ENCODE results near the gene PIGS.

Gene PIGS

DNA sequence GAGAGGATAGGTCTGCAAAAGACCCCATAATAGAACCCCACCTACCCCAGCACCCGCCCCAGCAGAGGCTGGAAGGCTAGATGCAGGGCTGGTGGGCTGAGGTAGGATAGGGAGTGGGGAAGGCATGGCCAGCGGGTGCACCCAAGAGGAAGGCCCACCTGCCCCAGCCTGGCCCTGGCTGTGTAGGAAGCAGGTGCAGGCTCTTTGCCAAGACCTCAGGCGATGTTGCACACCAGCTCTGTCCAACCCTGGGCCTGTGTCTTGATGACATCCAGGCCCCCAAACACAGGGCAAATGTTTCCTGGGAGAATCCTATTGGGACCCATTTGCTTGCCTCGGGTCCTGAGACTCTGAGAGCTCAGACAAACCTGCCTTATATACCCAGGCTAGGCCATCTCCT, 31.1 kb downstream of the PIGS start:
- Histone ChIP-seq H3K9me3 (ENCODE audit: low read length) (no peaks in the 10 kb centered on the region), H2AFZ (ENCODE audit: low read depth, low read length) (no peak overlapping the region), H3K4me3 (ENCODE audit: low read length) (no peak overlapping the region), H3K36me3 (ENCODE audit: insufficient read depth, low read length) (no peaks in the 10 kb centered on the region), H3K27me3 (ENCODE audit: insufficient read depth, low read length) (peaks cover 20% of the 10 kb centered on the region), H3K4me1 (ENCODE audit: insufficient read depth, low read length) (no peaks in the 10 kb centered on the region)

DNA sequence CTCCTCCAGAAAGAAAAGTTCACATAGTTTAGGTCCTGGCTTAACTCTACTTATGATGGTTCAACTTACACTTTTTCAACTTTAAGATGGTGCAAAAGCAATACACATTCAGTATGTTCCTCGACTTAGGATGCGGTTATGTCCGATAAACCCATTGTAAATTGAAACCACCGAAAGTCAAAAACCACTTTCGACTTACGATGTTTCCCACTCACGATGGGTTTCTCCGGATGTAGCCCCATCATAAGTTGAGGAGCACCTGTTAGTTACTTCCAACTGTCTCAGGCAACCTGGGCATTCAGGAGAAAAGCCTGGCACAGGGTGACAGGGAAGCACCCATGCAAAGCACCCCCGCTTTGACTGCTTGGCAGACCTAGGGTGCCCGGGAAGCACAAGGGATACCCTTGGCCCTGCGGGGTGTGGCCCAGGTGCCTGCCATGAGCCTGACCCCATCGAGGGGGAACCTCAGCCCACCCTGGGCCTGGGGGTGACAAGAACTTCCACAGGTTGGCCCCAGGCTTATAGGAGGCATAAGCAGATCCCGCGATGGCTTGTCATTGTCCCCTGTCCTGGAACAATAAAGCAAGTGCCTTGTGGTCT, 32.9 kb downstream of the PIGS start:
- Histone ChIP-seq H2AFZ (ENCODE audit: low read depth, low read length) (no peak overlapping the region), H3K9me3 (ENCODE audit: low read length) (no peaks in the 10 kb centered on the region), H3K4me1 (ENCODE audit: insufficient read depth, low read length) (no peaks in the 10 kb centered on the region), H3K36me3 (ENCODE audit: insufficient read depth, low read length) (no peaks in the 10 kb centered on the region), H3K4me3 (ENCODE audit: low read length) (no peak overlapping the region), H3K27me3 (ENCODE audit: insufficient read depth, low read length) (peaks cover 24% of the 10 kb centered on the region)

DNA sequence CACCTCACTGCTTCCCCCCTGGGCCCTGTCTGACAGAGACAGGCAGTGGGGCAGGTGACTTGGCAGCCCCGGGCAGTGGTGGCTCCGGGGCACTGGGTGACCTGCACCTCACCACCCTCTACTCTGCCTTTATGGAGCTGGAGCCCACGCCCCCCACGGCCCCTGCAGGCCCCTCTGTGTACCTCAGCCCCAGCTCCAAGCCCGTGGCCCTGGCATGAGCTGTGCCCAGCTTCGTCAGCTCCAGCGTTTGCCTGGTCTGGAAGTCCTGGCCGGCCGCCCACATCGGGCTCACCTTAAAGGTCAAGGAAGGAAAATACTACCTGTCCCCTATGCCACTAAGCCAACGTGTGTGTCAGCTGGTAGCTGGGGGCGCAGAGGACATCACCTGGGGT, 34.1 kb downstream of the PIGS start:
- Histone ChIP-seq H3K4me1 (ENCODE audit: insufficient read depth, low read length) (no peaks in the 10 kb centered on the region), H3K27me3 (ENCODE audit: insufficient read depth, low read length) (peaks cover 24% of the 10 kb centered on the region), H2AFZ (ENCODE audit: low read depth, low read length) (no peak overlapping the region), H3K9me3 (ENCODE audit: low read length) (no peaks in the 10 kb centered on the region), H3K36me3 (ENCODE audit: insufficient read depth, low read length) (no peaks in the 10 kb centered on the region), H3K4me3 (ENCODE audit: low read length) (no peak overlapping the region)

DNA sequence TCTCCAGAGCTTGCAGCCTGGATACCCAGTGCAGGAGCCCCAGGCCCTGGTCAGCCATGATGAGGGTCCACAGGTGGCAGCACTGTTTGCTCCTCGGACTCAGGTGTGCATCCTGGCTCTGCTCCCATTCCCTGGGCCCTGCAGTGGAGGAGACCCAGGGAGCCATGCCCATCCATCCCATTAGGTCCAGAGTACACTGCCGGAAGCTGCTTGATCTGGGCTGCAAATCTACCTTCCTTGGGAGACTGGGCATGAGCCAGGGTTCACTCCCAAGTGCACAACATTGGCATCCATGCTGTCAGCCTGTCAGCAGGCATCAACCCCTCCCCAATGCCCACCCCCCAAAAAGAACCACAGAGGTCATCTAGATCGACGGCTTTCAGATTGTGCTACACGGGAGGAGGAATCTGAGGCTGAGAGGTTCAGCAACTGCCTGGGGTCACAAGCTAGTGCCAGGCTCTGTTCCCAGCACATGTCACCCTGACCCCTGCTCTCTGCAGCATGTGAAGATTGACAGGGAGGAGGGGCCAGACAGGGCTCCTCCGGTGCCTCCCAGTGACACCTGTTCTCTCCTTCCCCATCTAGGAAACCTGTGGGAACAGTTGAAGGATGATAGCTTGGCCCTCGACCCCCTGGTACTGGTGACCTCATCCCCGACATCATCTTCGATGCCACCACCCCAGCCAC, 34.6 kb downstream of the PIGS start:
- H2AFZ ChIP-seq (ENCODE audit: low read depth, low read length) = no peak overlapping the region
- no peaks in the 10 kb centered on the region for H3K36me3 ChIP-seq (ENCODE audit: insufficient read depth, low read length)

DNA sequence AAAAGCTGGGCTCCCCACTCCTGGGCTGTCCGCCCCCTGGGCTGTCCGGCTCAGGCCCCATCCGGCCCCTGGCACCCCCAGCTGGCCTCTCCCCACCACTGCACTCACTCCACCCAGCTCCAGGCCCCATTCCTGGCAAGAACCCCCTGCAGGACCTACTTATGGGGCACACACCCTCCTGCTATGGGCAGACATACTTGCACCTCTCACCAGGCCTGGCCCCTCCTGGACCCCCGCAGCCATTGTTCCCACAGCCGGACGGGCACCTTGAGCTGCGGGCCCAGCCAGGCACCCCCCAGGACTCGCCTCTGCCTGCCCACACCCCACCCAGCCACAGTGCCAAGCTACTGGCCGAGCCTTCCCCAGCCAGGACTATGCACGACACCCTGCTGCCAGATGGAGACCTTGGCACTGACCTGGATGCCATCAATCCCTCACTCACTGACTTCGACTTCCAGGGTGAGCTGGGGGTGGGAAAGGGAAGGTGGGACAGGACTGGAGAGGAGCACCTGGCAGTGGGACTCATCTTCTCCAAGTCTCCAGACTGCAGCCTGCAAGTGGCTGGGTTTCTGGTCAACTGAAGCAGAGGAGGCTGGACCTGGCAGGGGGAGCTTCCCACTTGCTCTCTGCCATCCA, 36.5 kb downstream of the PIGS start:
- Histone ChIP-seq H3K9me3 (ENCODE audit: low read length) (no peaks in the 10 kb centered on the region), H3K36me3 (ENCODE audit: insufficient read depth, low read length) (no peaks in the 10 kb centered on the region), H3K4me1 (ENCODE audit: insufficient read depth, low read length) (no peaks in the 10 kb centered on the region), H2AFZ (ENCODE audit: low read depth, low read length) (no peak overlapping the region), H3K27me3 (ENCODE audit: insufficient read depth, low read length) (peaks cover 24% of the 10 kb centered on the region), H3K4me3 (ENCODE audit: low read length) (no peak overlapping the region)

More for the DNA sequence above, 34.6 kb downstream of the PIGS start:
- H3K4me1 ChIP-seq (ENCODE audit: insufficient read depth, low read length) = no peaks in the 10 kb centered on the region
- H3K27me3 ChIP-seq (ENCODE audit: insufficient read depth, low read length) = peaks cover 24% of the 10 kb centered on the region
- no peaks in the 10 kb centered on the region for H3K9me3 ChIP-seq (ENCODE audit: low read length)
- no peak overlapping the region for H3K4me3 ChIP-seq (ENCODE audit: low read length)

DNA sequence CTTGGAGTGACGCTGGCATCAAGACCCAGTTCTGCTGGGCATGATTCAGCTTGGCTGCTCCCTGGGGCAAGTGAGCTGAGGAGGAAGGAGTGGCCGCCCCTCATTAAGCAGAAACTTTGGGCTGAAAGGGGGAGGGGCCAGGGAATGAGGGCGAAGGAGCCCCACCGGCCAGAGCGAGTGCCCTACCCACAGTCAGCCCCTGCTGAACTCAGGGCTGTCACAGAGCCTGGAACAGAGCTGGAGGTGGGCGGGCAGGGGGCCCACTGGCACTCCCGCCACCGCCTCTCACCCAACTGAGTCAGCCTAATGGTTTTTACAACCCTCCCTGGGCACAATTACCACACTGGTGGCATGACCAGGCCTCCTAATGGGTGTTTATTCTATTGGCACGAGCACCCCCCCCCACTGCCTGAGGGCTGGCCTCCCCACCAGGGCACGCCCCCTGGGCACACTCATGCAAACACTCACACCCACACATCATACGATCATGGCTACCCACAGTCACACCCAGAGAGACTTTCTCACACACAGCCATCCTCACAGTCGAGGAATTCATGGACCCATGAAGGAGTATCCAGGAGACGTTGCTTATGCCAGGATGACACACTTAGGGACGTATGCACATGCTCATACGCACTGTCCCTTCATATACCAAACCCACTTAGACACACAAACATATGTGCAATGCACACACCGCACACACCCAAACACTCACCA, 38.1 kb downstream of the PIGS start:
- peaks cover 8% of the 10 kb centered on the region for H3K4me1 ChIP-seq (ENCODE audit: insufficient read depth, low read length)
- H3K36me3 ChIP-seq (ENCODE audit: insufficient read depth, low read length) = no peaks in the 10 kb centered on the region
- peaks cover 22% of the 10 kb centered on the region for H3K27me3 ChIP-seq (ENCODE audit: insufficient read depth, low read length)
- H3K4me3 ChIP-seq (ENCODE audit: low read length) = no peak overlapping the region
- no peak overlapping the region for H2AFZ ChIP-seq (ENCODE audit: low read depth, low read length)
- H3K9me3 ChIP-seq (ENCODE audit: low read length) = no peaks in the 10 kb centered on the region

DNA sequence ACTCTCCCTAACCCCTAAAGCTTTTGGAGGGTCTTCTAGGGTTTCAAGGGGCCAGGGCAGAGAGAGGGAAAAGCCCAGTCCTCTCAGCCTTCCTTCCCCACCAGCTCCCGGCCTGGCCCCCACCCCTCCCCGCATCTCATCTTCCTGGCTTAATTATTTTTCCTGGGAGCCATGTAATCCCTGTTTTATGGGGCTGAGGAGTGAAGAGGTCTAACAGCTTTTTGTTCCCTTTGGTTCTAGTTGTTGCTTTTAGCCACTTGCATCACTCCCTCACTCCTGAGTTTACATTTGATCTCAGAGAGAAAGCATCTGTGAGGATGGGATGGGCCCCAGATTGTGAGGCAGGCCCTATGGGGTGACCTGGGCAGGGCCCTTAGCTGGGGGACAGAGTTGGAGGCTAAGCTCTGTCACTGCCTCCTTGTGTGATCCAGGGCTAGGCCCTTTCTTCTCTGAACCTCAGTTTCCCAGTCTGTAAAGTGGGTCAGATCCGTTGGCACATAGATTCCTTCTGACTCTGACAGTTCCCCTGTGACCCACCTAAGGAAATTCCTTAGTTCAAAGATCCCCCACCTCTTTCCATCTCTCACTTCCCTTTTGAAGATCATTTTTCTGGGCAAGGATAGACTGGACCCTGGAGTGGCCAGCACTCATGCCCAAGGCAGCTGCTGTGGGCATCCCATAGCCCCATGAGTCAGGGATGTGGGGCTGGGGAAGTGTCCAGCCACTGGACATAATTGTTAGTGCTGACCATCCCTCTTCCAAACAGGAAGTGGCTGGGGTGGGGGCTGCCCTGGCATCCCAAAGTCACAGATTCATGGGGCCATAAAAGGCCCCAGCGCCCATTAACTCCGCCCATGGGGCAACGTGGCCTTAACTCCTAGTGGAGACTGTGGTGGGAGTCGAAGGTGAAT, 39.0 kb downstream of the PIGS start:
- H2AFZ ChIP-seq (ENCODE audit: low read depth, low read length) = no peak overlapping the region
- no peaks in the 10 kb centered on the region for H3K9me3 ChIP-seq (ENCODE audit: low read length)
- peaks cover 10% of the 10 kb centered on the region for H3K4me1 ChIP-seq (ENCODE audit: insufficient read depth, low read length)
- H3K4me3 ChIP-seq (ENCODE audit: low read length) = no peak overlapping the region
- H3K36me3 ChIP-seq (ENCODE audit: insufficient read depth, low read length) = no peaks in the 10 kb centered on the region
- peaks cover 20% of the 10 kb centered on the region for H3K27me3 ChIP-seq (ENCODE audit: insufficient read depth, low read length)

DNA sequence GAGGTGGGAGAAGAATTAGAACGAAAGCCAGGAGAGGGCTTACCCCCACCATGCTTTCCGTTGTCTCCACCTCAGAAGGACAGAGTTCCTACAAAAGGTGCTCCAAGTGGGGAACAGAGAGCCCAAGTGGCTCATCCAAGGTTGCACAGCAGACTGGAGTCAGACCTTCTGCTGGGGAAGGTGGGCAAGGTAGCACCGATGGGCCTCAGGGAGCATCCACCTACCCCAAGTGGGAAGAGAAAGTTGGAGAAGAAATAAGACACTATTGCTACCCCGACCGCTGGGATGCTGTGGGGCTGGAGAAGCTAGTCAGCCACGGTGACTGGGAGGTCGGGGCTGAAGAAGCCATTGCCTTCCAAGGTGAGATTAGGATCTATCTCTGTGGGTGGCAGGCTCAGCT, 40.4 kb downstream of the PIGS start:
- H3K4me1 ChIP-seq (ENCODE audit: insufficient read depth, low read length) = peaks cover 10% of the 10 kb centered on the region

DNA sequence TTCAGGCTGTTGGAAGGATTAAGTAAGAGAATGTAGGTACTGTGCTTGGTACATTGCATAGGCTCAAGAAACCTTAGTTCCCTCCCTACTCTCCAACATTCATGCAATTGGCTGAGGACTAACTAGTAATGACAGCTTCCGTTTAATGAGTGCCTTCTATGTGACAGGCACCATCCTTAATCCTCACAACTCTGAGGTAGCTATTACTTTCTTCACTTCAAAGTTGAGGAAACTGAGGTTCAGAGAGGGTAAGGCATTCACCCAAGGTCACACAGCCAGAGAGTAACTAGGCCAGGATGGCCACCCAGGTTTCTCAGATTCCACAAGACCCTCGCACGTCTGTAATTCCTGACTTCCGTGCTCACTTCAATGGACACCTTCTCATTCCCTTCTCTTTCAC, 41.1 kb downstream of the PIGS start:
- Histone ChIP-seq H2AFZ (ENCODE audit: low read depth, low read length) (no peak overlapping the region), H3K36me3 (ENCODE audit: insufficient read depth, low read length) (no peaks in the 10 kb centered on the region), H3K4me1 (ENCODE audit: insufficient read depth, low read length) (peaks cover 11% of the 10 kb centered on the region), H3K4me3 (ENCODE audit: low read length) (no peak overlapping the region), H3K27me3 (ENCODE audit: insufficient read depth, low read length) (peaks cover 4% of the 10 kb centered on the region), H3K9me3 (ENCODE audit: low read length) (no peaks in the 10 kb centered on the region)

More for the DNA sequence above, 40.4 kb downstream of the PIGS start:
- Histone ChIP-seq H3K4me3 (ENCODE audit: low read length) (no peak overlapping the region), H3K27me3 (ENCODE audit: insufficient read depth, low read length) (peaks cover 9% of the 10 kb centered on the region), H3K36me3 (ENCODE audit: insufficient read depth, low read length) (no peaks in the 10 kb centered on the region), H2AFZ (ENCODE audit: low read depth, low read length) (no peak overlapping the region), H3K9me3 (ENCODE audit: low read length) (no peaks in the 10 kb centered on the region)

DNA sequence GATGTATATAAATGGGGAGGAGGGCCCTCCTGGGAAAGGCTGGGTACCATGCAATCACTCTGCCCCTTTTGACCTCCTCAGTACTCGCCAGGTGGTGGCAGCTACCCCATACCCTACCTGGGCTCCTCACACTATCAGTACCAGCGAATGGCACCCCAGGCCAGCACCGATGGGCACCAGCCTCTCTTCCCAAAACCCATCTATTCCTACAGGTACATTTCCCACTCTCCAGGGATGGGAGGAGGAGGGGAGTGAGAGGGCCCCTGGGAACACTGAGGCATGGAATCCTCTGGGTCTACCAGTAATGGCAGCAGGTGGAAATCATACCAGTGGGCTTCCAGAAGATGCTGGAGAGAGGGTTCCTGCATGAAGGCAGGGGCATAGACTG, 42.3 kb downstream of the PIGS start:
- no peak overlapping the region for H3K4me3 ChIP-seq (ENCODE audit: low read length)
- H3K9me3 ChIP-seq (ENCODE audit: low read length) = no peaks in the 10 kb centered on the region
- no peak overlapping the region for H2AFZ ChIP-seq (ENCODE audit: low read depth, low read length)
- no peaks in the 10 kb centered on the region for H3K27me3 ChIP-seq (ENCODE audit: insufficient read depth, low read length)
- H3K36me3 ChIP-seq (ENCODE audit: insufficient read depth, low read length) = no peaks in the 10 kb centered on the region
- H3K4me1 ChIP-seq (ENCODE audit: insufficient read depth, low read length) = peaks cover 15% of the 10 kb centered on the region

DNA sequence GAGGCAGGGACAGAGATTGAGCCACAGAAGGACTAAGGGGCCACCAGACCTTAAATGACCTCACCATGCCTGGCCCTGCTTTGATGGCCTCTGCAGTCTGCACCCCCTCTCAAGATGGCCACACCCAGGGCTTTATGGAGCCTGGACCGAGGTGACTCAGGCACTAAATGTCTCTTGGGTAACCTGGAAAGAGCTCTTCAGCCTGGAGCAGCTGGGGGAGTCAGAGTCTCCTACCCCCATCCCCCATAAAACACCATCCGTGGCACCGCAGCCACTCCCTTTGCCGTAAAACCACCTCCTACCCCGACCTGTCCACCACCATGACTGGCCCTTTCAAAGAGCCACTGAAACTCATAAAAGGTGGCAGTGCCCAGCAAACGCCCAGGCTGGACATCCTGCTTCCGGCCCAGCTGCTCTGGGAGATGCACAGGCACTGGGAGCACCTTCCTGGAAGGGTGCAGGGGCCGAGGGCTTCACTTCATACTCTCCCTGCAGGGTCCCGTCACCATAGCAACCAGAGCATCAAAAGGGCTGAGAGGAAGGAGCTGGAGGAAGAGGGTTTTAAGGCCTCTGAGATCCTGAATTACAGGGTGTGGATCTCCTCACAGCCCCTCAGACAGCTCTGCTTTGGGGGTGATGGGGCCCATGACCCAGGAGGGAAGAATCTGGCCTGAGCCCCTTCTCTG, 42.9 kb downstream of the PIGS start:
- no peaks in the 10 kb centered on the region for H3K9me3 ChIP-seq (ENCODE audit: low read length)
- no peak overlapping the region for H2AFZ ChIP-seq (ENCODE audit: low read depth, low read length)
- no peak overlapping the region for H3K4me3 ChIP-seq (ENCODE audit: low read length)
- H3K27me3 ChIP-seq (ENCODE audit: insufficient read depth, low read length) = no peaks in the 10 kb centered on the region
- H3K36me3 ChIP-seq (ENCODE audit: insufficient read depth, low read length) = no peaks in the 10 kb centered on the region
- H3K4me1 ChIP-seq (ENCODE audit: insufficient read depth, low read length) = peaks cover 15% of the 10 kb centered on the region

DNA sequence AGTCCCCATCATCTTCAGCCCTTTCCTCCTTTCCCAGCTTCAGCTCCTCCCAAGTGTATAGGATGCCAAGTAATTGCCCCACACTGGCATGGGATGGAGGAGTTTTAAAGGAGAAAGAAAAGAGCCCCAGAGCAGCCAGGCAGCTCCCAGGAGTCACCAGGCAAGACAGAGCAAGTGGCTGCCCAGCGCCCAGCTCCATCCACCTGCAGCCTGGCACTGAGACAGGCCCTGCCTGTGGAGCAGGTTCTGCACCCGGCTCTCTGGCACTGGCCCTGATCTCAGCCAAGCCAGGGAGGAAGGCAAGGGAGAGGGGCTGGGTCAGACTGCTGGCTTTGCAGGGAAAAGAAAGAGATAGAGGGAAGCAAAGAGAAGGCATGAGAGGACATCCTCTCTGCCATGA, 43.5 kb downstream of the PIGS start:
- H3K36me3 ChIP-seq (ENCODE audit: insufficient read depth, low read length) = no peaks in the 10 kb centered on the region
- no peaks in the 10 kb centered on the region for H3K27me3 ChIP-seq (ENCODE audit: insufficient read depth, low read length)

More for the DNA sequence above, 43.5 kb downstream of the PIGS start:
- Histone ChIP-seq H3K4me1 (ENCODE audit: insufficient read depth, low read length) (peaks cover 15% of the 10 kb centered on the region), H3K9me3 (ENCODE audit: low read length) (no peaks in the 10 kb centered on the region), H3K4me3 (ENCODE audit: low read length) (no peak overlapping the region), H2AFZ (ENCODE audit: low read depth, low read length) (no peak overlapping the region)

All from neuron (in vitro differentiated cells).